K562 (cell line): ENCODE data around the gene SH2D3A. TPM values are rescaled to one million over a fixed set of nuclear protein-coding genes. Genes with fewer than 3 reads are reported as not detected.

Experiments
- ELF1 ChIP-seq: fragments of 200-800 bp; sonication (Bioruptor generic); IDR thresholded peaks from 2 replicates; pipeline ENCODE4 v1.6.1; 2016; ENCODE audit warnings: missing genetic modification characterization, missing compliant biosample characterization
- FOXA3 ChIP-seq, 2 experiments: fragments of 450-650 bp in 1 of 2; sonication (generic) in 1 of 2; formaldehyde crosslinking; IDR thresholded peaks in 1 of 2; conservative IDR thresholded peaks in 1 of 2; 2 replicates each; pipeline versions ENCODE4 v1.4.0 to v1.8.0; 2020 to 2022; ENCODE audit warnings: mild to moderate bottlenecking in 2 of 2, missing genetic modification reagents in 1 of 2
- GATAD2A ChIP-seq: fragments of 450-650 bp; IDR thresholded peaks from 2 replicates; pipeline ENCODE4 v1.6.1; 2017
- JUND ChIP-seq, 2 experiments: IDR thresholded peaks; 2 replicates in 1 of 2; 3 replicates in 1 of 2; pipeline ENCODE4 v1.6.1; 2011; ENCODE audit warnings: borderline replicate concordance in 2 of 2, low read depth in 2 of 2, low read length in 2 of 2, improper control_type of control experiment in 1 of 2, missing biosample characterization in 1 of 2, missing genetic modification characterization in 1 of 2, missing genetic modification reagents in 1 of 2
- KAT7 ChIP-seq: sonication (generic); formaldehyde crosslinking; IDR thresholded peaks from 2 replicates; pipeline ENCODE4 v1.8.0; 2022; ENCODE audit warnings: missing genetic modification reagents, mild to moderate bottlenecking, borderline replicate concordance
- MCM5 ChIP-seq: fragments of 450-650 bp; IDR thresholded peaks from 2 replicates; pipeline ENCODE4 v1.6.1; 2016; ENCODE audit warnings: low read depth
- NCOA4 ChIP-seq: fragments of 450-650 bp; IDR thresholded peaks from 2 replicates; pipeline ENCODE4 v1.6.1; 2018; ENCODE audit warnings: mild to moderate bottlenecking; ENCODE audit not compliant: partially characterized antibody
- NFYB ChIP-seq: IDR thresholded peaks from 2 replicates; pipeline ENCODE4 v1.6.1; 2011; ENCODE audit warnings: mild to moderate bottlenecking, moderate library complexity; ENCODE audit not compliant: insufficient read length; ENCODE audit errors: extremely low read depth
- PCBP2 ChIP-seq: fragments of 200-400 bp; formaldehyde crosslinking; IDR thresholded peaks from 2 replicates; pipeline ENCODE4 v1.6.1; 2018; ENCODE audit warnings: low read length, low read depth, mild to moderate bottlenecking, moderate library complexity; ENCODE audit not compliant: poor library complexity, severe bottlenecking
- PHF20 ChIP-seq: fragments of 450-650 bp; IDR thresholded peaks from 2 replicates; pipeline ENCODE4 v1.6.1; 2018; ENCODE audit not compliant: partially characterized antibody
- PHF8 ChIP-seq: fragments of 200-600 bp; sonication (generic); IDR thresholded peaks from 2 replicates; pipeline ENCODE4 v1.6.1; 2012; ENCODE audit warnings: mixed run types, mild to moderate bottlenecking, inconsistent platforms, low read length, moderate library complexity, borderline replicate concordance
- POLR2B ChIP-seq: fragments of 450-650 bp; IDR thresholded peaks from 2 replicates; pipeline ENCODE4 v1.6.1; 2018; ENCODE audit warnings: low read depth; ENCODE audit not compliant: partially characterized antibody
- RCOR1 ChIP-seq, 2 experiments: IDR thresholded peaks; 2 replicates each; pipeline ENCODE4 v1.6.1; 2012; ENCODE audit warnings: low read depth in 2 of 2, low read length in 2 of 2, borderline replicate concordance in 1 of 2, improper control_type of control experiment in 1 of 2
- SP1 ChIP-seq: sonication (generic); formaldehyde crosslinking; IDR thresholded peaks from 2 replicates; pipeline ENCODE4 v1.8.1; 2022; ENCODE audit warnings: mild to moderate bottlenecking, missing genetic modification reagents
- polyA plus RNA-seq, 8 experiments: library from polyadenylated mRNA; depleted of rRNA in 4 of 8; stranded (reverse) in 5 of 8; unstranded in 3 of 8; fragments of >200 nt; fragmentation: Nextera tagmentation in 2 of 8; fragmentation: Illumina TruSeq in 1 of 8; extraction: Ambion mirVana in 2 of 8; extraction: Trizol in 1 of 8; gene quantifications; 2 replicates each; pipeline versions ENCODE4 v1.2.1 to v1.2.3, GENCODE V29; 2011 to 2014; ENCODE audit warnings: inconsistent platforms in 1 of 8, missing spikeins in 1 of 8
- total RNA-seq, 7 experiments: library from RNA; depleted of rRNA in 6 of 7; stranded (reverse); fragments of >200 nt in 6 of 7; fragmentation: Illumina TruSeq in 2 of 7; extraction: Trizol in 2 of 7; gene quantifications; 2 replicates each; pipeline versions ENCODE4 v1.2.1 to v1.2.3, GENCODE V29; 2011 to 2021; ENCODE audit warnings: low replicate concordance in 1 of 7
- TF ChIP-seq, protein P1 (sequence below): fragments of 450-650 bp; IDR thresholded peaks from 2 replicates; pipeline ENCODE4 v1.6.1; 2016
- TF ChIP-seq, protein P2 (sequence below): fragments of 450-650 bp; IDR thresholded peaks from 2 replicates; pipeline ENCODE4 v1.6.1; 2016; ENCODE audit warnings: borderline replicate concordance
- TF ChIP-seq, protein P3 (sequence below): sonication (generic); formaldehyde crosslinking; IDR thresholded peaks from 2 replicates; pipeline ENCODE4 v1.8.0; 2022; ENCODE audit warnings: missing genetic modification reagents, mild to moderate bottlenecking, moderate library complexity, borderline replicate concordance
- TF ChIP-seq, protein P4 (sequence below): fragments of 250-450 bp; sonication (Bioruptor Pico); IDR thresholded peaks from 2 replicates; pipeline ENCODE4 v1.8.0; 2021; ENCODE audit warnings: borderline replicate concordance, mild to moderate bottlenecking, moderate library complexity; ENCODE audit not compliant: poor library complexity, severe bottlenecking

The SH2D3A gene
- total and polyA plus RNA-seq, 9 of the 15 experiments (the other 6 are each of a cell fraction or from before 2014, with no cell fraction given): 0.75 to 26.3 (median 8.9) TPM

DNA sequence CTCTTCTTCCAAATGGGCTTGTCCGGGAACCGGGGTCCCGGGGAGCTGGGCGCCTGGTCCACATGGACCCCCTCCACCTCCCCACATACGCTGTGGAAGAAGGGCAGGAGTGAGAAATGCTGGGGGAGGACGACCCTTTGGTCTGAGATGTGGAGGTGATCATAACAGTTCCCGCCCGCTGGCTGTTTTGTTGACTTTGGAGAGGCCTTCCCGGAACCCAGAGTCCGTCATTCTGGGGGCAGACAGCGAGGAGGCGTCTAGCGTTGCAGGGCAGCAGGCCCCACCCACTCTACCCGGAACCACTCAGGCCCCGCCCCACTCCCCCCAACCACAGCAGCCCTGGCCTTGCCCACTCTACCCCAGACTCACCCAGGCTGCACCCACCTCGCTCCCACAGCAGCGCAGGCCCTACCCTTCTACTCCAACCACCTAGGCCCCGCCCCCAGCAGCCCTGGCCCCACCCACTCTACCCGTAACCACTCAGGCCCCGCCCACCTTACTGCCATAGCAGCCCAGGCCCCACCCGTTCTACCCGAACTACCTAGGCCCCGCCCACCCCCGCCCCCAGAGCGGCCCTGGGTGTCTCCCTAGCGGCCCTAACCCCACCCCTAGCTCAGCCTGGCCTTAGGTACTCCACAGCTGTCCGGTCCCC lies 37.0 kb downstream of the SH2D3A start (continued):
- TF ChIP-seq JUND (IDR thresholded peaks at IDR 0.05; ENCODE audit: borderline replicate concordance, low read depth, low read length) (no peak), JUND (tag; IDR thresholded peaks at IDR 0.05; ENCODE audit: borderline replicate concordance, low read depth, low read length) (no peak), MCM5 (no peak), SP1 (CRISPR knock-in tag) (peak; percentile 64), ELF1 (peak; percentile 68; the same call in 1 of the 2 replicates), GATAD2A (peak; percentile 46; the same call in 1 of the 2 replicates), KAT7 (CRISPR knock-in tag) (0 out of 2 replicates have a peak, but pooled peaks have one; percentile 33), RCOR1 (IDR thresholded peaks at IDR 0.05; ENCODE audit: borderline replicate concordance in 1 of 2, low read depth in 2 of 2, low read length in 2 of 2) (0 out of 4 replicates have a peak, but pooled peaks of 1 of the 2 experiments have one; percentile 31), PHF8 (peak; percentile 41; the same call in 1 of the 2 replicates), PCBP2 (no peak), POLR2B (peak; percentile 50), NFYB (no peak), PHF20 (peak; percentile 66), FOXA3 (CRISPR knock-in tag; conservative IDR thresholded peaks at IDR 0.05 in 1 of 2, IDR thresholded peaks at IDR 0.05 in 1 of 2) (peak; percentile 35 to 44; a peak in 2 of 4 replicates), NCOA4 (no peak)
- TF ChIP-seq, protein P1, sequence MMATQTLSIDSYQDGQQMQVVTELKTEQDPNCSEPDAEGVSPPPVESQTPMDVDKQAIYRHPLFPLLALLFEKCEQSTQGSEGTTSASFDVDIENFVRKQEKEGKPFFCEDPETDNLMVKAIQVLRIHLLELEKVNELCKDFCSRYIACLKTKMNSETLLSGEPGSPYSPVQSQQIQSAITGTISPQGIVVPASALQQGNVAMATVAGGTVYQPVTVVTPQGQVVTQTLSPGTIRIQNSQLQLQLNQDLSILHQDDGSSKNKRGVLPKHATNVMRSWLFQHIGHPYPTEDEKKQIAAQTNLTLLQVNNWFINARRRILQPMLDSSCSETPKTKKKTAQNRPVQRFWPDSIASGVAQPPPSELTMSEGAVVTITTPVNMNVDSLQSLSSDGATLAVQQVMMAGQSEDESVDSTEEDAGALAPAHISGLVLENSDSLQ: peak; percentile 64; the same call in 1 of the 2 replicates
- TF ChIP-seq, protein P2, sequence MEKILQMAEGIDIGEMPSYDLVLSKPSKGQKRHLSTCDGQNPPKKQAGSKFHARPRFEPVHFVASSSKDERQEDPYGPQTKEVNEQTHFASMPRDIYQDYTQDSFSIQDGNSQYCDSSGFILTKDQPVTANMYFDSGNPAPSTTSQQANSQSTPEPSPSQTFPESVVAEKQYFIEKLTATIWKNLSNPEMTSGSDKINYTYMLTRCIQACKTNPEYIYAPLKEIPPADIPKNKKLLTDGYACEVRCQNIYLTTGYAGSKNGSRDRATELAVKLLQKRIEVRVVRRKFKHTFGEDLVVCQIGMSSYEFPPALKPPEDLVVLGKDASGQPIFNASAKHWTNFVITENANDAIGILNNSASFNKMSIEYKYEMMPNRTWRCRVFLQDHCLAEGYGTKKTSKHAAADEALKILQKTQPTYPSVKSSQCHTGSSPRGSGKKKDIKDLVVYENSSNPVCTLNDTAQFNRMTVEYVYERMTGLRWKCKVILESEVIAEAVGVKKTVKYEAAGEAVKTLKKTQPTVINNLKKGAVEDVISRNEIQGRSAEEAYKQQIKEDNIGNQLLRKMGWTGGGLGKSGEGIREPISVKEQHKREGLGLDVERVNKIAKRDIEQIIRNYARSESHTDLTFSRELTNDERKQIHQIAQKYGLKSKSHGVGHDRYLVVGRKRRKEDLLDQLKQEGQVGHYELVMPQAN: no peak
- TF ChIP-seq, protein P3, sequence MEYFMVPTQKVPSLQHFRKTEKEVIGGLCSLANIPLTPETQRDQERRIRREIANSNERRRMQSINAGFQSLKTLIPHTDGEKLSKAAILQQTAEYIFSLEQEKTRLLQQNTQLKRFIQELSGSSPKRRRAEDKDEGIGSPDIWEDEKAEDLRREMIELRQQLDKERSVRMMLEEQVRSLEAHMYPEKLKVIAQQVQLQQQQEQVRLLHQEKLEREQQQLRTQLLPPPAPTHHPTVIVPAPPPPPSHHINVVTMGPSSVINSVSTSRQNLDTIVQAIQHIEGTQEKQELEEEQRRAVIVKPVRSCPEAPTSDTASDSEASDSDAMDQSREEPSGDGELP (CRISPR knock-in tag): peak; percentile 40; the same call in 1 of the 2 replicates
- TF ChIP-seq, protein P4, sequence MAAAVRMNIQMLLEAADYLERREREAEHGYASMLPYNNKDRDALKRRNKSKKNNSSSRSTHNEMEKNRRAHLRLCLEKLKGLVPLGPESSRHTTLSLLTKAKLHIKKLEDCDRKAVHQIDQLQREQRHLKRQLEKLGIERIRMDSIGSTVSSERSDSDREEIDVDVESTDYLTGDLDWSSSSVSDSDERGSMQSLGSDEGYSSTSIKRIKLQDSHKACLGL: no peak
